Panc1 (cell line): ENCODE results near the gene PPM1N. TPM values are rescaled to one million over a fixed set of nuclear protein-coding genes. Genes with fewer than 3 reads are reported as not detected.

Experiments
- ATAC-seq: fragments of 200-7000 bp; cut with Tn5 transposase; 2 replicates; pipeline ENCODE4 v1.9.1; 2020; ENCODE audit warnings: mild to moderate bottlenecking, moderate library complexity
- Bru-seq: library from RNA; stranded (reverse); fragments of 400-500 nt; gene quantifications from one replicate; lab custom pipeline; 2021; lab: Mats Ljungman, UMichigan
- BruChase-seq, 2 experiments: library from RNA; stranded (reverse); fragments of 400-500 nt; gene quantifications; one replicate each; lab custom pipeline; 2021; lab: Mats Ljungman, UMichigan
- BruUV-seq: library from RNA; stranded (reverse); fragments of 400-500 nt; replicated peaks from 2 replicates; lab custom pipeline; 2021; lab: Mats Ljungman, UMichigan
- CTCF ChIA-PET: fragments of 300-600 bp; sonication (Branson Sonifier 250); formaldehyde crosslinking; loops from one replicate; lab custom pipeline; 2022; ENCODE audit warnings: antibody characterized with exemption; lab: Charles Lee
- POLR2A ChIA-PET: fragments of 300-600 bp; sonication (Branson Sonifier 250); formaldehyde crosslinking; loops from one replicate; lab custom pipeline; 2022; ENCODE audit warnings: antibody characterized with exemption; lab: Charles Lee
- DNase-seq: peaks from one replicate; pipeline ENCODE4 v3.0.0-alpha.2; 2010; ENCODE audit warnings: low read depth, low spot score
- H3K27ac ChIP-seq: 2 replicates; pipeline ENCODE4 v1.5.1; 2011; ENCODE audit warnings: mild to moderate bottlenecking, low read length, inconsistent platforms
- H3K27me3 ChIP-seq: fragments of 200-500 bp; sonication (Bioruptor generic); 2 replicates; pipeline ENCODE4 v1.6.0; 2014; ENCODE audit warnings: low read length, inconsistent platforms; ENCODE audit not compliant: control insufficient read depth, insufficient read depth
- H3K36me3 ChIP-seq: fragments of 200-500 bp; sonication (Bioruptor generic); 2 replicates; pipeline ENCODE4 v1.5.1; 2014; ENCODE audit warnings: inconsistent platforms, mild to moderate bottlenecking, low read length, moderate library complexity; ENCODE audit not compliant: control insufficient read depth, insufficient read depth
- H3K4me1 ChIP-seq: 2 replicates; pipeline ENCODE4 v1.5.1; 2011; ENCODE audit warnings: inconsistent platforms, mild to moderate bottlenecking, low read length, moderate library complexity; ENCODE audit not compliant: control insufficient read depth, insufficient read depth
- H3K4me3 ChIP-seq, 2 experiments: 2 replicates each; pipeline ENCODE4 v1.5.1; 2011 to 2012; ENCODE audit warnings: low read depth in 2 of 2, low read length in 2 of 2, mild to moderate bottlenecking in 2 of 2, inconsistent platforms in 1 of 2, moderate library complexity in 1 of 2
- H3K9me3 ChIP-seq: fragments of 200-500 bp; sonication (Bioruptor generic); 2 replicates; pipeline ENCODE4 v1.5.1; 2014; ENCODE audit warnings: low read depth, mild to moderate bottlenecking, inconsistent platforms, low read length, moderate library complexity; ENCODE audit not compliant: control insufficient read depth, insufficient read depth
- POLR2AphosphoS5 ChIP-seq: IDR thresholded peaks from 2 replicates; pipeline ENCODE4 v1.6.1; 2012; ENCODE audit warnings: mild to moderate bottlenecking, low read depth, low read length, moderate library complexity
- SIN3A ChIP-seq: IDR thresholded peaks from 2 replicates; pipeline ENCODE4 v1.6.1; 2012; ENCODE audit warnings: low read depth, mild to moderate bottlenecking, low read length, moderate library complexity, borderline replicate concordance; ENCODE audit not compliant: insufficient read depth
- TCF7L2 ChIP-seq: IDR thresholded peaks from 2 replicates; pipeline ENCODE4 v1.6.1; 2011; ENCODE audit warnings: mild to moderate bottlenecking, low read depth, low read length, inconsistent platforms
- in situ Hi-C: cut with HindIII; loops from 2 replicates; pipeline ENCODE4 v1.10.0; 2016; ENCODE audit warnings: low sequenced_read_pairs, low pct_unique_long_range_greater_than_20kb
- intact Hi-C: fragments of 100-400 bp; cut with micrococcal nuclease; formaldehyde crosslinking; loops from one replicate; pipeline ENCODE4 v1.10.0; 2022; ENCODE audit not compliant: unreplicated experiment
- long read RNA-seq: library from polyadenylated mRNA; unstranded; transcript quantifications from one replicate; pipeline ENCODE4 v2.0.0, GENCODE V29; 2021; ENCODE audit not compliant: unreplicated experiment
- polyA plus RNA-seq: library from polyadenylated mRNA; unstranded; fragments of >200 nt; gene quantifications from one replicate; pipeline ENCODE4 v1.2.1, GENCODE V29; 2012; ENCODE audit warnings: missing spikeins; ENCODE audit not compliant: insufficient read length
- total RNA-seq: library from RNA; stranded (reverse); gene quantifications from one replicate; pipeline ENCODE4 v1.2.1, GENCODE V29; 2021; ENCODE audit not compliant: unreplicated experiment
- TF ChIP-seq, protein P1 (sequence below), 2 experiments: IDR thresholded peaks; 2 replicates each; pipeline ENCODE4 v1.6.1; 2011 to 2012; ENCODE audit warnings: low read depth in 2 of 2, control low read depth in 1 of 2, low read length in 1 of 2, mild to moderate bottlenecking in 1 of 2, moderate library complexity in 1 of 2; ENCODE audit not compliant: insufficient read depth in 1 of 2
- TF ChIP-seq, protein P2 (sequence below): fragments of 450-650 bp; IDR thresholded peaks from 2 replicates; pipeline ENCODE4 v1.5.1; 2017; ENCODE audit warnings: mild to moderate bottlenecking

Gene PPM1N, protein sequence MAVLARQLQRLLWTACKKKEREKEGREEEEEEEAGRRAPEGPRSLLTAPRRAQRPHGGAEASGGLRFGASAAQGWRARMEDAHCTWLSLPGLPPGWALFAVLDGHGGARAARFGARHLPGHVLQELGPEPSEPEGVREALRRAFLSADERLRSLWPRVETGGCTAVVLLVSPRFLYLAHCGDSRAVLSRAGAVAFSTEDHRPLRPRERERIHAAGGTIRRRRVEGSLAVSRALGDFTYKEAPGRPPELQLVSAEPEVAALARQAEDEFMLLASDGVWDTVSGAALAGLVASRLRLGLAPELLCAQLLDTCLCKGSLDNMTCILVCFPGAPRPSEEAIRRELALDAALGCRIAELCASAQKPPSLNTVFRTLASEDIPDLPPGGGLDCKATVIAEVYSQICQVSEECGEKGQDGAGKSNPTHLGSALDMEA
- total RNA-seq (3.3 TPM), Bru-seq, nascent RNA (percentile 37 among the genes with signal in this experiment), BruChase-seq, experiment 1, labeled RNA remaining after a 2-hour chase (percentile 39 among the genes with signal in this experiment), BruChase-seq, experiment 2, labeled RNA remaining after a 6-hour chase (percentile 36 among the genes with signal in this experiment)
- polyA plus RNA-seq = 10.2 TPM
- long read RNA-seq, partial matches to known transcripts = 3 of 4 reads
- long read RNA-seq, other reads (novel, unspliced or antisense) = 0 of 4 reads

DNA sequence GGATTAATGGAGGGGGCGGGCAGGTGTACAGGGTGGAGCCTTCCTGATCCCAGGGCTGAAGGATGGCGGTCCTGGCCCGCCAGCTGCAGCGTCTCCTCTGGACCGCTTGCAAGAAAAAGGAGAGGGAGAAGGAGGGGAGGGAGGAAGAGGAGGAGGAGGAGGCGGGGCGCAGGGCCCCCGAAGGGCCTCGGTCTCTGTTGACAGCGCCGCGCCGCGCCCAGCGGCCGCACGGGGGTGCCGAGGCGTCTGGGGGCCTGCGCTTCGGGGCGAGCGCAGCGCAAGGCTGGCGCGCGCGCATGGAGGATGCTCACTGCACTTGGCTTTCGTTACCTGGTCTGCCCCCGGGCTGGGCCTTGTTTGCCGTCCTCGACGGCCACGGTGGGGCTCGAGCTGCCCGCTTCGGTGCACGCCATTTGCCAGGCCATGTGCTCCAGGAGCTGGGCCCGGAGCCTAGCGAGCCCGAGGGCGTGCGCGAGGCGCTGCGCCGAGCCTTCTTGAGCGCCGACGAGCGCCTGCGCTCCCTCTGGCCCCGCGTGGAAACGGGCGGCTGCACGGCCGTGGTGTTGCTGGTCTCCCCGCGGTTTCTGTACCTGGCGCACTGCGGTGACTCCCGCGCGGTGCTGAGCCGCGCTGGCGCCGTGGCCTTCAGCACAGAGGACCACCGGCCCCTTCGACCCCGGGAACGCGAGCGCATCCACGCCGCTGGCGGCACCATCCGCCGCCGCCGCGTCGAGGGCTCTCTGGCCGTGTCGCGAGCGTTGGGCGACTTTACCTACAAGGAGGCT, at the start of gene PPM1N:
TSS of gene PPM1N (plus strand) at position 33 of the 785 bp plus-strand sequence. CDS start at position 63, 30 bp downstream.
- peaks cover 3% of the 10 kb centered on the region; the same call in 1 of the 2 replicates for H3K4me1 ChIP-seq
- in situ Hi-C loops (no loop called here), intact Hi-C loops (no loop called here)
- CTCF ChIA-PET = no interaction called here
- ATAC-seq (no peak), DNase-seq (no peak)
- POLR2A ChIA-PET = no interaction called here
- H3K27me3 ChIP-seq = no peaks in the 10 kb centered on the region
- no peaks in the 10 kb centered on the region for H3K36me3 ChIP-seq
- H3K9me3 ChIP-seq = no peaks in the 10 kb centered on the region
- peak within 1 kb of the TSS; percentile 41 to 60 for H3K4me3 ChIP-seq
- no TSS peak for BruUV-seq
- H3K27ac ChIP-seq = peak within 1 kb of the TSS; percentile 65
- TF ChIP-seq POLR2AphosphoS5 = no peak

DNA sequence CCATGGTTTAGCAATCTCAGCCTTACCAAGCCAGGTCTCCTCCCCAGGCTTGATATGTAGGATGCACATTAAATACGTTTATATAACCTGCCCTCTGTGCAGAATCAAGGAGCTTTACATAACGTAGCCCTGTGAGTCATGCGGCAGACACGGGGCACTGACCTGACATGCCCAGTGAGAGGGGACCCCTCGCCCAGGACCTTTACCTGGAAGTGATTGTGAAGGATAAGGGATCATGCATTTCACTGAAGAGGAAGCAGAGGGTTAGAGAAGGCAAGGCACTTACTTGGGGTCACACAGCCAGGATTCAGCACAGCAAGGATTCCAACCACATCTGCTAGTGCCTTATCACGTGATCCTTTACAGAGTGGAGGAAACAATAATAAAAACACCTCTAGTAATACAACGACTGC, 49.4 kb upstream of the PPM1N start:
- Histone ChIP-seq H3K9me3 (no peaks in the 10 kb centered on the region), H3K4me3 (no peak overlapping the region), H3K36me3 (no peaks in the 10 kb centered on the region), H3K27ac (no peak overlapping the region), H3K27me3 (no peaks in the 10 kb centered on the region), H3K4me1 (peaks cover 15% of the 10 kb centered on the region; the same call in 1 of the 2 replicates)
- BruUV-seq = no TSS peak
- DNase-seq (no peak), ATAC-seq (no peak)
- CTCF ChIA-PET = no interaction called here
- in situ Hi-C loops (no loop called here), intact Hi-C loops (no loop called here)
- POLR2A ChIA-PET = interaction anchor here (0.6 kb wide), 1 partner anchor 18 kb away, joined by 12 read pairs; no protein-coding TSS in a partner anchor
- TF ChIP-seq SIN3A (no peak), POLR2AphosphoS5 (no peak), TCF7L2 (no peak)
- TF ChIP-seq, protein P1, sequence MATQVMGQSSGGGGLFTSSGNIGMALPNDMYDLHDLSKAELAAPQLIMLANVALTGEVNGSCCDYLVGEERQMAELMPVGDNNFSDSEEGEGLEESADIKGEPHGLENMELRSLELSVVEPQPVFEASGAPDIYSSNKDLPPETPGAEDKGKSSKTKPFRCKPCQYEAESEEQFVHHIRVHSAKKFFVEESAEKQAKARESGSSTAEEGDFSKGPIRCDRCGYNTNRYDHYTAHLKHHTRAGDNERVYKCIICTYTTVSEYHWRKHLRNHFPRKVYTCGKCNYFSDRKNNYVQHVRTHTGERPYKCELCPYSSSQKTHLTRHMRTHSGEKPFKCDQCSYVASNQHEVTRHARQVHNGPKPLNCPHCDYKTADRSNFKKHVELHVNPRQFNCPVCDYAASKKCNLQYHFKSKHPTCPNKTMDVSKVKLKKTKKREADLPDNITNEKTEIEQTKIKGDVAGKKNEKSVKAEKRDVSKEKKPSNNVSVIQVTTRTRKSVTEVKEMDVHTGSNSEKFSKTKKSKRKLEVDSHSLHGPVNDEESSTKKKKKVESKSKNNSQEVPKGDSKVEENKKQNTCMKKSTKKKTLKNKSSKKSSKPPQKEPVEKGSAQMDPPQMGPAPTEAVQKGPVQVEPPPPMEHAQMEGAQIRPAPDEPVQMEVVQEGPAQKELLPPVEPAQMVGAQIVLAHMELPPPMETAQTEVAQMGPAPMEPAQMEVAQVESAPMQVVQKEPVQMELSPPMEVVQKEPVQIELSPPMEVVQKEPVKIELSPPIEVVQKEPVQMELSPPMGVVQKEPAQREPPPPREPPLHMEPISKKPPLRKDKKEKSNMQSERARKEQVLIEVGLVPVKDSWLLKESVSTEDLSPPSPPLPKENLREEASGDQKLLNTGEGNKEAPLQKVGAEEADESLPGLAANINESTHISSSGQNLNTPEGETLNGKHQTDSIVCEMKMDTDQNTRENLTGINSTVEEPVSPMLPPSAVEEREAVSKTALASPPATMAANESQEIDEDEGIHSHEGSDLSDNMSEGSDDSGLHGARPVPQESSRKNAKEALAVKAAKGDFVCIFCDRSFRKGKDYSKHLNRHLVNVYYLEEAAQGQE (IDR thresholded peaks at IDR 0.05; ENCODE audit: insufficient read depth in 1 of 2, low read depth in 2 of 2, low read length in 1 of 2) = no peak
- TF ChIP-seq, protein P2, sequence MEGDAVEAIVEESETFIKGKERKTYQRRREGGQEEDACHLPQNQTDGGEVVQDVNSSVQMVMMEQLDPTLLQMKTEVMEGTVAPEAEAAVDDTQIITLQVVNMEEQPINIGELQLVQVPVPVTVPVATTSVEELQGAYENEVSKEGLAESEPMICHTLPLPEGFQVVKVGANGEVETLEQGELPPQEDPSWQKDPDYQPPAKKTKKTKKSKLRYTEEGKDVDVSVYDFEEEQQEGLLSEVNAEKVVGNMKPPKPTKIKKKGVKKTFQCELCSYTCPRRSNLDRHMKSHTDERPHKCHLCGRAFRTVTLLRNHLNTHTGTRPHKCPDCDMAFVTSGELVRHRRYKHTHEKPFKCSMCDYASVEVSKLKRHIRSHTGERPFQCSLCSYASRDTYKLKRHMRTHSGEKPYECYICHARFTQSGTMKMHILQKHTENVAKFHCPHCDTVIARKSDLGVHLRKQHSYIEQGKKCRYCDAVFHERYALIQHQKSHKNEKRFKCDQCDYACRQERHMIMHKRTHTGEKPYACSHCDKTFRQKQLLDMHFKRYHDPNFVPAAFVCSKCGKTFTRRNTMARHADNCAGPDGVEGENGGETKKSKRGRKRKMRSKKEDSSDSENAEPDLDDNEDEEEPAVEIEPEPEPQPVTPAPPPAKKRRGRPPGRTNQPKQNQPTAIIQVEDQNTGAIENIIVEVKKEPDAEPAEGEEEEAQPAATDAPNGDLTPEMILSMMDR = no peak
